Osteocyte (in vitro differentiated cells): ENCODE results near the gene CELSR3. TPM values are rescaled to one million over a fixed set of nuclear protein-coding genes. Genes with fewer than 3 reads are reported as not detected.

Source experiments
- DNase-seq: peaks from one replicate; pipeline ENCODE4 v3.0.0; 2021; ENCODE audit warnings: mixed read lengths; ENCODE audit not compliant: unreplicated experiment; ENCODE audit errors: extremely low spot score
- H3K27ac Mint-ChIP-seq: one replicate; pipeline ENCODE4 v1.8.0; 2021; ENCODE audit warnings: mild to moderate bottlenecking, mixed read lengths; ENCODE audit not compliant: unreplicated experiment
- H3K27me3 Mint-ChIP-seq: one replicate; pipeline ENCODE4 v1.8.0; 2021; ENCODE audit warnings: mixed read lengths; ENCODE audit not compliant: unreplicated experiment
- H3K36me3 Mint-ChIP-seq: one replicate; pipeline ENCODE4 v1.8.0; 2021; ENCODE audit warnings: mixed read lengths; ENCODE audit not compliant: unreplicated experiment
- H3K4me1 Mint-ChIP-seq: one replicate; pipeline ENCODE4 v1.8.0; 2021; ENCODE audit warnings: mixed read lengths; ENCODE audit not compliant: unreplicated experiment
- H3K4me3 Mint-ChIP-seq: one replicate; pipeline ENCODE4 v1.8.0; 2021; ENCODE audit warnings: mild to moderate bottlenecking, moderate library complexity, mixed read lengths; ENCODE audit not compliant: unreplicated experiment
- H3K9me3 Mint-ChIP-seq: one replicate; pipeline ENCODE4 v1.8.0; 2021; ENCODE audit warnings: mixed read lengths; ENCODE audit not compliant: unreplicated experiment
- total RNA-seq: library from RNA; stranded (reverse); gene quantifications from 2 replicates; pipeline ENCODE4 v1.2.1, GENCODE V29; 2021
- TF ChIP-seq, protein P1 (sequence below): fragments of 200-600 bp; sonication (generic); IDR thresholded peaks from 2 replicates; pipeline ENCODE4 v1.5.0; 2021; ENCODE audit warnings: antibody characterized with exemption, mild to moderate bottlenecking, moderate library complexity

Gene CELSR3
- total RNA-seq, 1 donor from 2014 or later, result 7.1 TPM

GRCh38 chr3:48690846-48691458, 28.3 kb upstream of the CELSR3 start:
- Mint-ChIP-seq H3K4me3 (no peak overlapping the region), H3K4me1 (peaks cover 44% of the 10 kb centered on the region), H3K9me3 (no peaks in the 10 kb centered on the region), H3K27ac (peak overlapping the region; percentile 45), H3K36me3 (peaks cover 43% of the 10 kb centered on the region), H3K27me3 (no peaks in the 10 kb centered on the region)
- DNase-seq, result no peak
- TF ChIP-seq, protein P1, sequence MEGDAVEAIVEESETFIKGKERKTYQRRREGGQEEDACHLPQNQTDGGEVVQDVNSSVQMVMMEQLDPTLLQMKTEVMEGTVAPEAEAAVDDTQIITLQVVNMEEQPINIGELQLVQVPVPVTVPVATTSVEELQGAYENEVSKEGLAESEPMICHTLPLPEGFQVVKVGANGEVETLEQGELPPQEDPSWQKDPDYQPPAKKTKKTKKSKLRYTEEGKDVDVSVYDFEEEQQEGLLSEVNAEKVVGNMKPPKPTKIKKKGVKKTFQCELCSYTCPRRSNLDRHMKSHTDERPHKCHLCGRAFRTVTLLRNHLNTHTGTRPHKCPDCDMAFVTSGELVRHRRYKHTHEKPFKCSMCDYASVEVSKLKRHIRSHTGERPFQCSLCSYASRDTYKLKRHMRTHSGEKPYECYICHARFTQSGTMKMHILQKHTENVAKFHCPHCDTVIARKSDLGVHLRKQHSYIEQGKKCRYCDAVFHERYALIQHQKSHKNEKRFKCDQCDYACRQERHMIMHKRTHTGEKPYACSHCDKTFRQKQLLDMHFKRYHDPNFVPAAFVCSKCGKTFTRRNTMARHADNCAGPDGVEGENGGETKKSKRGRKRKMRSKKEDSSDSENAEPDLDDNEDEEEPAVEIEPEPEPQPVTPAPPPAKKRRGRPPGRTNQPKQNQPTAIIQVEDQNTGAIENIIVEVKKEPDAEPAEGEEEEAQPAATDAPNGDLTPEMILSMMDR, result no peak

GRCh38 chr3:48689384-48689783, 26.7 kb upstream of the CELSR3 start:
- peaks cover 41% of the 10 kb centered on the region for H3K4me1 Mint-ChIP-seq
- H3K27me3 Mint-ChIP-seq, result no peaks in the 10 kb centered on the region
- no peak overlapping the region for H3K4me3 Mint-ChIP-seq
- TF ChIP-seq, protein P1, result no peak
- no peak for DNase-seq
- peaks cover 37% of the 10 kb centered on the region for H3K36me3 Mint-ChIP-seq
- H3K27ac Mint-ChIP-seq, result no peak overlapping the region
- no peaks in the 10 kb centered on the region for H3K9me3 Mint-ChIP-seq

- Mint-ChIP-seq H3K4me1 (peaks cover 42% of the 10 kb centered on the region), H3K4me3 (no peak overlapping the region), H3K27ac (no peak overlapping the region), H3K9me3 (no peaks in the 10 kb centered on the region), H3K27me3 (no peaks in the 10 kb centered on the region), H3K36me3 (peaks cover 35% of the 10 kb centered on the region)
- TF ChIP-seq, protein P1, result no peak
- no peak for DNase-seq
Measured at GRCh38 chr3:48688737-48689075, 26.0 kb upstream of the CELSR3 start.

DNA sequence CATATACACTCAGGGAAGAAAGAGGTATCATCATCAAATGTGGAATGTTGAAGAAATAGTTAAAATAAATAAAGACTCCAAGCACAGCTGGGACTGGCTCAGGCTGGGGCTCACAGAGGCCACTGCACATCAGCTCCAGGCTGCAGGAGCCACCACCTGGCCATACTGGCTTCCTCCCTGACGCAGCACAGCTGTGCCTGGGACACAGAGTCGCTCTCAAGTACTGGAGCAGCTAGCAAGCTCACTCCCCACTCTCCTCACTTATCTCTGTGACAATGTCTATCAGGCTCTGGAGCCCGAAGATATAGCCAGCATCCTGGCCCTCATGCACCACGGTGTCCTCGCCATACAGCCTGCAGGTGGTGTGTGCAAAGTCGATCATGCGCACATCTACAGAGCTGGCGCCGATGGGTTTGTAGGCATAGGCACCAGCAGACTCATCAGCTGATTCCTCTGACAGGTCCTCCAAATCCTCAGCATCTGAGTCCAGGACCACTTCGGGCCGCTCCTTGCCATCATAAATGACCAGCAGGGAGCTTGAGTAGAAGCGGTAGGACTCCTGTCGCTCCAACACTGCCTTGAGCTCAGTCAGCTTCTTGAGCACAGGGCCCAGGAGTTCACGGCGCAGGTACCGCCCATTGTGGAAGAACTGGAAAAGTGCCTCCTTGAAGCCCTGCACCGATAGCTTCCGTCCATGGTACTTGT, 25.5 kb upstream of the CELSR3 start:
- Mint-ChIP-seq H3K27me3 (no peaks in the 10 kb centered on the region), H3K36me3 (peaks cover 31% of the 10 kb centered on the region), H3K27ac (no peak overlapping the region), H3K4me1 (peaks cover 43% of the 10 kb centered on the region), H3K4me3 (no peak overlapping the region), H3K9me3 (no peaks in the 10 kb centered on the region)
- DNase-seq, result no peak
- TF ChIP-seq, protein P1, result no peak

DNA sequence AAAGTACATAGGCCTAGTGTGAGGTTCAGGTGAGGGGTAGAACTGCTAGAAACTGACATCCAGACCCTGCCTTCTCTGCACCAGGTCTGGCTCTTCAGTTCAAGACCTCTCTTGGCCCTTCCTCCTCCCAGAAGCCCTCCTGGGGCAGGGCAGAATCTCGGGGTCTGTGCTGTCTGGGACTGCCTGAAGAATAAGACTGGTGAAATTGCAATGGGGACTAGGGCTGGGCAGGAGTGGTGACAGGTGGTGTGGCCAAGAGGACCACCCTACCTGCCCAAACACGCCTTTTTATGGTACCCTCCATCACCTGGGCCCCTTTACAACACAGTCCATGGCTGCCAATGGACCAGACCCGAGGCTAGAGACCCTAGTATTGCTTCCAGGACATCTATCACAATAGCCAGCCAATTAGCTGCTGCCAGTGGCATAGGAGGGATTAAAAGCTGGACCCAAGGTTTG, 24.6 kb upstream of the CELSR3 start:
- peaks cover 28% of the 10 kb centered on the region for H3K36me3 Mint-ChIP-seq
- no peaks in the 10 kb centered on the region for H3K27me3 Mint-ChIP-seq
- H3K4me1 Mint-ChIP-seq, result peaks cover 45% of the 10 kb centered on the region
- no peak overlapping the region for H3K4me3 Mint-ChIP-seq
- H3K27ac Mint-ChIP-seq, result peak overlapping the region; percentile 69
- H3K9me3 Mint-ChIP-seq, result no peaks in the 10 kb centered on the region
- TF ChIP-seq, protein P1, result no peak
- DNase-seq, result no peak
